MM.1S (cell line): ENCODE data around the gene ZNF217.

Source experiments
- DNase-seq: peaks from one replicate; pipeline ENCODE4 v3.0.0-alpha.2; 2015
- H2AFZ ChIP-seq: fragments of 300-600 bp; sonication (generic); 2 replicates; pipeline ENCODE4 v1.6.0; 2016; ENCODE audit warnings: antibody characterized with exemption, low read length
- H3F3A ChIP-seq: fragments of 300-600 bp; sonication (generic); 2 replicates; pipeline ENCODE4 v1.6.1; 2016; ENCODE audit warnings: mild to moderate bottlenecking, antibody characterized with exemption, low read length, moderate library complexity, mixed read lengths; ENCODE audit not compliant: insufficient read depth
- H3K27ac ChIP-seq: fragments of 300-600 bp; sonication (generic); 2 replicates; pipeline ENCODE4 v1.5.1; 2016; ENCODE audit warnings: mild to moderate bottlenecking, low read length
- H3K27me3 ChIP-seq: fragments of 300-600 bp; sonication (generic); replicated peaks from 2 replicates; pipeline ENCODE4 v1.6.0; 2016; ENCODE audit warnings: low read length; ENCODE audit not compliant: insufficient read depth
- H3K36me3 ChIP-seq: fragments of 300-600 bp; sonication (generic); replicated peaks from 2 replicates; pipeline ENCODE4 v1.6.1; 2016; ENCODE audit warnings: mild to moderate bottlenecking, low read length, mixed read lengths; ENCODE audit not compliant: insufficient read depth
- H3K4me1 ChIP-seq: fragments of 300-600 bp; sonication (generic); 2 replicates; pipeline ENCODE4 v1.6.1; 2016; ENCODE audit warnings: low read length, mixed read lengths
- H3K4me2 ChIP-seq: fragments of 300-600 bp; sonication (generic); 2 replicates; pipeline ENCODE4 v1.6.0; 2016; ENCODE audit warnings: low read depth, low read length
- H3K4me3 ChIP-seq: fragments of 300-600 bp; sonication (generic); 2 replicates; pipeline ENCODE4 v1.5.1; 2016; ENCODE audit warnings: low read length, mixed read lengths
- H3K79me2 ChIP-seq: fragments of 300-600 bp; sonication (generic); 2 replicates; pipeline ENCODE4 v1.6.1; 2016; ENCODE audit warnings: mixed run types, low read length, mixed read lengths
- H3K9ac ChIP-seq: fragments of 300-600 bp; sonication (generic); 2 replicates; pipeline ENCODE4 v1.6.1; 2016; ENCODE audit warnings: low read length, mixed read lengths
- H3K9me2 ChIP-seq: fragments of 300-600 bp; sonication (generic); replicated peaks from 2 replicates; pipeline ENCODE4 v1.6.1; 2016; ENCODE audit warnings: mild to moderate bottlenecking, low read length, mixed read lengths; ENCODE audit not compliant: insufficient read depth
- H3K9me3 ChIP-seq: fragments of 300-600 bp; sonication (generic); replicated peaks from 2 replicates; pipeline ENCODE4 v1.6.1; 2016; ENCODE audit warnings: mild to moderate bottlenecking, low read length, mixed read lengths; ENCODE audit not compliant: insufficient read depth
- H4K20me1 ChIP-seq: fragments of 300-600 bp; sonication (generic); 2 replicates; pipeline ENCODE4 v1.6.1; 2016; ENCODE audit warnings: mild to moderate bottlenecking, low read length, moderate library complexity, mixed read lengths; ENCODE audit not compliant: insufficient read depth
- EZH2 ChIP-seq: fragments of 300-600 bp; sonication (generic); optimal IDR thresholded peaks from 2 replicates; pipeline ENCODE3; 2017; ENCODE audit warnings: low read depth, mild to moderate bottlenecking, antibody characterized with exemption, low read length, mixed read lengths
- EZH2phosphoT487 ChIP-seq: fragments of 300-600 bp; sonication (generic); IDR thresholded peaks from 2 replicates; pipeline ENCODE4 v1.6.1; 2018; ENCODE audit warnings: antibody characterized with exemption, low read length
- TF ChIP-seq, protein P1 (sequence below): fragments of 300-600 bp; sonication (generic); IDR thresholded peaks from 2 replicates; pipeline ENCODE4 v1.5.1; 2016; ENCODE audit warnings: antibody characterized with exemption, low read length, mixed read lengths

ZNF217 gene

DNA sequence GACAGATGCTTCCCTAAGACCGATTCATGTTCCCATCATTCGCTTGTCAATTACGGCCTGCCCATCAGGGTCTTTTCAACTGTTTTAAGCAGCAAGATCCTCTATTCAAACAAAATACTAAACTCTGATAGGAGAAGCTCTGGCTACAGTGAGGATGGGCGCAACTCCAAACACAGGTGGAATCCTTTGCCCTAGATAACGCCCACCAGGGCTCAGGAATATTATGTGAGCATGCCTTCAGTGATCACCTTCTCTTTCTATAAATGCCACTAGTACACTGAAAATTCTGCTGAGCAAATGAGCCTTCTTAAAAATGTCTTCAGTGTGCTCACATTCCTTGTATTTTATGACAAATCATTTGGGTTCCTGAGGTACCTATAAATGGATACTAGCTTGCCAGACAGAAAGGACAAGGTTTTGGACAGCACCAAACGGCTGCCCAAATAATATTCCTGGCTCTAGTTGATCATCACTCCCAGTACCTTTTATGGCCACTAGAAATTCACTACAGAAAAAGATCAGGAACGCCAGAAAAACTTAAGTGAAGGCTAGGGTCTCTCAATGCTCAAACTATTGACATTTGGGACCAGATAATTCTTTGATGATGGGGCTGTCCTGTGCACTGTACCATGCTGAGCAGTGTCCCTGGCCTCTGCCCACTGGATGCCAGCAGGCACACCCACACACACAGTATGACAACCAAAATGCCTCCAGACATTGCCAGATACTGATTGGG is 13.1 kb downstream of the ZNF217 start:
- peaks cover 50% of the 10 kb centered on the region for H3K36me3 ChIP-seq
- no peak for DNase-seq
- H3K4me1 ChIP-seq = peaks cover 14% of the 10 kb centered on the region; the same call in 1 of the 2 replicates
- H3K79me2 ChIP-seq = peaks cover 100% of the 10 kb centered on the region
- H3F3A ChIP-seq = peaks cover 46% of the 10 kb centered on the region
- peak overlapping the region; percentile 82 for H3K4me2 ChIP-seq
- H3K9me3 ChIP-seq = no peaks in the 10 kb centered on the region
- H3K9ac ChIP-seq = peak overlapping the region; percentile 85
- H3K27ac ChIP-seq = peak overlapping the region; percentile 92
- TF ChIP-seq, protein P1, sequence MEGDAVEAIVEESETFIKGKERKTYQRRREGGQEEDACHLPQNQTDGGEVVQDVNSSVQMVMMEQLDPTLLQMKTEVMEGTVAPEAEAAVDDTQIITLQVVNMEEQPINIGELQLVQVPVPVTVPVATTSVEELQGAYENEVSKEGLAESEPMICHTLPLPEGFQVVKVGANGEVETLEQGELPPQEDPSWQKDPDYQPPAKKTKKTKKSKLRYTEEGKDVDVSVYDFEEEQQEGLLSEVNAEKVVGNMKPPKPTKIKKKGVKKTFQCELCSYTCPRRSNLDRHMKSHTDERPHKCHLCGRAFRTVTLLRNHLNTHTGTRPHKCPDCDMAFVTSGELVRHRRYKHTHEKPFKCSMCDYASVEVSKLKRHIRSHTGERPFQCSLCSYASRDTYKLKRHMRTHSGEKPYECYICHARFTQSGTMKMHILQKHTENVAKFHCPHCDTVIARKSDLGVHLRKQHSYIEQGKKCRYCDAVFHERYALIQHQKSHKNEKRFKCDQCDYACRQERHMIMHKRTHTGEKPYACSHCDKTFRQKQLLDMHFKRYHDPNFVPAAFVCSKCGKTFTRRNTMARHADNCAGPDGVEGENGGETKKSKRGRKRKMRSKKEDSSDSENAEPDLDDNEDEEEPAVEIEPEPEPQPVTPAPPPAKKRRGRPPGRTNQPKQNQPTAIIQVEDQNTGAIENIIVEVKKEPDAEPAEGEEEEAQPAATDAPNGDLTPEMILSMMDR = peak; percentile 25; the same call in 1 of the 2 replicates
- no peak for TF ChIP-seq EZH2phosphoT487
- no peaks in the 10 kb centered on the region for H3K27me3 ChIP-seq
- peak overlapping the region; percentile 70 for H3K4me3 ChIP-seq
- H4K20me1 ChIP-seq = peaks cover 24% of the 10 kb centered on the region
- H3K9me2 ChIP-seq = no peaks in the 10 kb centered on the region
- no peak overlapping the region for H2AFZ ChIP-seq

DNA sequence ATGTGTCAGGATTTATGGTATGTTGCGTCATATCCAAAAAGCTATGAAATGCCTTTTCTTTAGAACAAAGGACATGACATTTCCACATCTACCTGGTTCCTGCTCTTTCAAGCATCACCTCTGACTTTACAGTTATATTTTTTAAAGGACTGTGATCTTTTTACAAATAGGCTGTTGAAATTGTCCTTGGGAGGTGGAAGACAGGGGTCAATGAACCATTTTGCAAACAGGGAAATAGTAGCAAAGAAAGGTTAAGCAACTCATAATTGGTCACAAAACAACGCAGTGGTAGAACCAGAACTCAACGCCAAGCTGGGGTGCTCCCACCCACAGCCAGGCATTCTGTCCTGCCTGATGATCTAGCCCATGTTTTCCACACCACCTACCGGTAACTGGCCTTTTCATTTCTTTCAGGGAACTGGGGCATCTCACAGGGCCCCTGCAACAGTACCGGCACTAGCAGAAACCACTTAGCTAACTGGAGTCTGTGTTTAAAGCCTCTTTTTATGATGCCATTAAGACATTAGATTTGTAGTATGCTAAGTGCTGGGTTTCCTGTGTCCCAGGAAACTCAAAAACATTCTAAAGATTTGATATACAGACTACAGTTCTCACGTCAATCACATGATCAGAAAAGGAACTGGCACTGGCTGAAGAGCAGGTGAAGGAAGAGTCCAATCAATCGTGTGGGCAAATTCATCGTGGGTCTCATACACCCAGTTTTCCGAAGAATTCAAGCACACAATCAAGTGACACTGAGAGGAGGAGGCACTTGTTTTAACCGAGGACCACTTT is 13.9 kb downstream of the ZNF217 start:
- Histone ChIP-seq H3K4me3 (peak overlapping the region; percentile 70), H3K4me1 (peaks cover 14% of the 10 kb centered on the region; the same call in 1 of the 2 replicates), H3F3A (peaks cover 44% of the 10 kb centered on the region), H3K9me3 (no peaks in the 10 kb centered on the region), H2AFZ (no peak overlapping the region), H3K27ac (peak overlapping the region; percentile 92), H3K79me2 (peaks cover 100% of the 10 kb centered on the region), H3K4me2 (peak overlapping the region; percentile 82), H3K36me3 (peaks cover 57% of the 10 kb centered on the region), H3K9me2 (no peaks in the 10 kb centered on the region), H3K9ac (peak overlapping the region; percentile 85), H3K27me3 (no peaks in the 10 kb centered on the region), H4K20me1 (peaks cover 32% of the 10 kb centered on the region)
- DNase-seq = no peak
- TF ChIP-seq EZH2 = no peak
- TF ChIP-seq EZH2phosphoT487 = no peak
- TF ChIP-seq, protein P1 = no peak

DNA sequence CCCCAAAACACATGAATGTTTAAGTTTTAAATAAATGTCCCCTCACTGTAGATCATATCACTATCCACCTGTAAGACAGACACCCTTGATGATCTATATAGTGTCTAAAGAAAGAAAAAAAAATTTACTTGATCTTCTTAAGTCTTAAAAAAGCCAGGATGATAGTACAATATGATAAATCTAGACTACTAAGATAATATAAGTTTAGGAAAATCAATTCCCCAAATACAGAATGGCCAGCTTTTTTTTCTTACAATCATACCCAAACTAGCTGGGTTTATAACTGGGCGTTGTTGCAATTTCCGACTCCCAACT is 14.4 kb downstream of the ZNF217 start:
- Histone ChIP-seq H4K20me1 (peaks cover 35% of the 10 kb centered on the region), H3K9me3 (no peaks in the 10 kb centered on the region), H3F3A (peaks cover 44% of the 10 kb centered on the region), H3K27ac (peak overlapping the region; percentile 92; the same call in 1 of the 2 replicates), H3K4me1 (peaks cover 14% of the 10 kb centered on the region; the same call in 1 of the 2 replicates), H3K27me3 (no peaks in the 10 kb centered on the region), H3K79me2 (peaks cover 100% of the 10 kb centered on the region), H3K4me2 (peak overlapping the region; percentile 82), H3K4me3 (peak overlapping the region; percentile 70), H3K36me3 (peaks cover 57% of the 10 kb centered on the region), H3K9ac (peak overlapping the region; percentile 85; the same call in 1 of the 2 replicates), H3K9me2 (no peaks in the 10 kb centered on the region), H2AFZ (no peak overlapping the region)
- DNase-seq = no peak
- TF ChIP-seq EZH2 (no peak), EZH2phosphoT487 (no peak)
- TF ChIP-seq, protein P1 = no peak
